ENCODE data around the gene RANBP1.

Gene RANBP1

GRCh38 chr22:20088263-20088648 is 27.6 kb upstream of the RANBP1 start:
- ChIA-PET POLR2A (ENCODE audit: low non-redundant PET) (no interaction called here), CTCF (no interaction called here)
- no peak for DNase-seq (ENCODE audit: low spot score)
- no peak for TF ChIP-seq CTCF (conservative IDR thresholded peaks at IDR 0.05; ENCODE audit: low read depth)
- H3K27ac ChIP-seq, result no peak overlapping the region

- ChIA-PET CTCF (interaction anchor here (0.7 kb wide), 1 partner anchor 151 kb away, joined by 3 read pairs; no protein-coding TSS in a partner anchor), POLR2A (ENCODE audit: low non-redundant PET) (no interaction called here)
- no peak for TF ChIP-seq CTCF (conservative IDR thresholded peaks at IDR 0.05; ENCODE audit: low read depth)
- DNase-seq (ENCODE audit: low spot score), result no peak
- H3K27ac ChIP-seq, result peak overlapping the region; percentile 15; the same call in 1 of the 2 replicates
Measured at GRCh38 chr22:20089226-20089976, 26.5 kb upstream of the RANBP1 start.

- ChIA-PET POLR2A (ENCODE audit: low non-redundant PET) (no interaction called here), CTCF (no interaction called here)
Measured at GRCh38 chr22:20089977-20090729, 25.8 kb upstream of the RANBP1 start.

GRCh38 chr22:20090730-20091240 is 25.1 kb upstream of the RANBP1 start:
- ChIA-PET CTCF (no interaction called here), POLR2A (ENCODE audit: low non-redundant PET) (no interaction called here)
- no peak for DNase-seq (ENCODE audit: low spot score)
- TF ChIP-seq CTCF (conservative IDR thresholded peaks at IDR 0.05; ENCODE audit: low read depth), result no peak
- H3K27ac ChIP-seq, result no peak overlapping the region

More at GRCh38 chr22:20089977-20090729, 25.8 kb upstream of the RANBP1 start:
- peak overlapping the region; percentile 19; the same call in 1 of the 2 replicates for H3K27ac ChIP-seq
- TF ChIP-seq CTCF (conservative IDR thresholded peaks at IDR 0.05; ENCODE audit: low read depth), result no peak
- no peak for DNase-seq (ENCODE audit: low spot score)

GRCh38 chr22:20091690-20092476 is 24.0 kb upstream of the RANBP1 start:
- no peak for DNase-seq (ENCODE audit: low spot score)
- no peak overlapping the region for H3K27ac ChIP-seq
- POLR2A ChIA-PET (ENCODE audit: low non-redundant PET), result no interaction called here
- TF ChIP-seq CTCF (conservative IDR thresholded peaks at IDR 0.05; ENCODE audit: low read depth), result no peak
- CTCF ChIA-PET, result no interaction called here

- no peak for DNase-seq (ENCODE audit: low spot score)
Measured at GRCh38 chr22:20092477-20092854, 23.4 kb upstream of the RANBP1 start.

More at GRCh38 chr22:20092477-20092854, 23.4 kb upstream of the RANBP1 start:
- TF ChIP-seq CTCF (conservative IDR thresholded peaks at IDR 0.05; ENCODE audit: low read depth), result no peak
- no peak overlapping the region for H3K27ac ChIP-seq
- CTCF ChIA-PET, result no interaction called here
- POLR2A ChIA-PET (ENCODE audit: low non-redundant PET), result no interaction called here

All from RWPE1 (cell line).